Measurements from ENCODE around the gene PAIP1. TPM values are rescaled to one million over a fixed set of nuclear protein-coding genes. Genes with fewer than 3 reads are reported as not detected.
"Not testable (repeated sequence)": the region's sequence is repeated elsewhere in the genome, so short reads cannot be mapped to it uniquely, and the experiment has no call there.

The PAIP1 gene
- total and polyA plus RNA-seq, 7 donors: 99.6 to 202 (median 141) TPM

- Histone ChIP-seq H3K36me3 (ENCODE audit: insufficient read depth in 1 of 2, low read depth in 1 of 2) (peaks cover 0 to 25% of the 10 kb centered on the region in 2 donors), H3K9me3 (no peaks in the 10 kb centered on the region), H3K27ac (no peak overlapping the region), H3K4me3 (no peak overlapping the region), H3K4me1 (peaks cover 4% of the 10 kb centered on the region), H3K27me3 (ENCODE audit: insufficient read depth in 3 of 3, low read length in 2 of 3) (no peaks in the 10 kb centered on the region)
- ATAC-seq (no peak), DNase-seq (no peak)
- 76 to 84% (median 79%) methylated on average over 4 of the region's 4 CpGs for WGBS, 3 donors
- TF ChIP-seq CTCF (IDR thresholded peaks at IDR 0.05): no peak
- intact Hi-C loops (cut with DNase I): no loop called here
Observed at GRCh38 chr5:43582082-43583005, 25.5 kb upstream of the PAIP1 start.

DNA sequence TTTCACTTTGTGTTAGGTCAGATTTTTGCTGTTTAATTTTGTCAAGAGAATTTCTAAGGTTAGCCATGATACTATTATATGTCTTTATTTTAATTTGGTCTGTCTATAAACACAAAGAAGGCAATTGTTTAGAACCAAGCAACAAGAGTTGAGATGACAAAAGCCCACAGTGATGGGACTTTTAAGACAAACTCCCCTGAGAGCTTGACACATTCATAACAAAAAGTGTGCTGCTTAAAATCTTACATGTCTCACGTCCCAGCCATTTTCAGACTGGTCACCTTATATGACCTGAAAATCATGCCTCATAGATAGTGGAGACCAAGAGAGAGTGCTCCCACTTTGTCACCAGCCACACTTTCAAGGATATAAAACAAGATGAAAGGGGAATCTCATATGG is 24.5 kb upstream of the PAIP1 start:
- Histone ChIP-seq H3K36me3 (ENCODE audit: insufficient read depth in 1 of 2, low read depth in 1 of 2) (peaks cover 0 to 25% of the 10 kb centered on the region in 2 donors), H3K9me3 (no peaks in the 10 kb centered on the region), H3K4me3 (no peak overlapping the region), H3K27ac (no peak overlapping the region), H3K27me3 (ENCODE audit: insufficient read depth in 3 of 3, low read length in 2 of 3) (no peaks in the 10 kb centered on the region), H3K4me1 (peaks cover 4% of the 10 kb centered on the region)
- WGBS, 3 donors: 65 to 91% (median 72%) methylated on average over 1 of the region's 1 CpG
- intact Hi-C loops (cut with DNase I): no loop called here
- no peak for DNase-seq
- no peak for ATAC-seq
- TF ChIP-seq CTCF (IDR thresholded peaks at IDR 0.05): no peak

- DNase-seq; H3K27ac ChIP-seq; H3K27me3 ChIP-seq (ENCODE audit: insufficient read depth in 3 of 3, low read length in 2 of 3); intact Hi-C loops (cut with DNase I); H3K4me1 ChIP-seq; H3K9me3 ChIP-seq; H3K4me3 ChIP-seq; ATAC-seq: not testable (repeated sequence)
- H3K36me3 ChIP-seq (ENCODE audit: insufficient read depth in 1 of 2, low read depth in 1 of 2): peaks cover 0 to 28% of the 10 kb centered on the region in 2 donors
- WGBS, 3 donors: 85 to 91% (median 88%) methylated on average over 10 of the region's 10 CpGs
Observed at GRCh38 chr5:43580402-43581210, 23.7 kb upstream of the PAIP1 start.

DNA sequence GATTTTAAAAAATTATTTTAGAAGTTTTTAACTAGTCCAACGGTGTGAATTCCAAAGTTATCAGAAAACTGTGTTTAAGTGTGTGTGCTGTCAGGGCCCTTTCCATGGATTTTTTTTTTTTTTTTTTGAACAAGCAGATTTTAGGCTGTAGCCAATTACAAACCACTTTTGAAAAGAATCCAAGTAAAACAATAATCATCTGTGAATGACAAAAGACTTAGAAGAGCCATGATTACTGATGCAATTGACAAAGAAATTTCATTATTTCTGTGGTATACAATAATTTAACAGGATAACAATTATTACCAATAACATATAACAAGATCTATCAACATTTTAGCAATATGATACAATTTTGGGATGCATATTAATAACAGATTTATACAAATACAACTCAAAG is 16.2 kb upstream of the PAIP1 start:
- Histone ChIP-seq H3K9me3 (no peaks in the 10 kb centered on the region), H3K27ac (peak overlapping the region; percentile 47), H3K4me1 (peaks cover 21% of the 10 kb centered on the region), H3K27me3 (ENCODE audit: insufficient read depth in 3 of 3, low read length in 2 of 3) (no peaks in the 10 kb centered on the region), H3K36me3 (ENCODE audit: insufficient read depth in 1 of 2, low read depth in 1 of 2) (peaks cover 0 to 15% of the 10 kb centered on the region in 2 donors), H3K4me3 (no peak overlapping the region)
- intact Hi-C loops (cut with DNase I): loop anchor here in 1 of 2 donors (5.0 kb wide), 1 partner anchor 34 kb away; no protein-coding TSS in a partner anchor
- 60 to 70% (median 62%) methylated on average over 1 of the region's 1 CpG for WGBS, 3 donors
- no peak for DNase-seq
- no peak for TF ChIP-seq CTCF (IDR thresholded peaks at IDR 0.05)
- no peak for ATAC-seq

DNA sequence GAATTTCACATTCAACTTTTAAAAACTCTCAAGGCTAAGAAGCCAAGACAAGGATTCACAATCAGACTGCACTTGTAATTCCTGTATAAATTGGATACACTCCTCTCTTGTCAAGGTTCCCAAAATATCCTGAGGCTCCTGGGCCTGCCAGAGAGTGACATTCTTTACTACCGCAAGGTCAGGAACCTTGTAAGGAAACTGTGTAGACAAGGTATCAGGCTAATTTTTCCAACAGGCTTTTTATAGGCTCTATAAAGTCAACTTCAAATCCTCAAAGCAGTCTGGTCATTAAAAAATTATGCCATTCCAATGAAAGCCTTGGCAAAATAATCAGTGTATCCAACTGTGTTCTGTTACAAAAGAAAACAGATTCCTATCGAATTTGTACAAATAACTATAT is 15.5 kb upstream of the PAIP1 start:
- H3K4me3 ChIP-seq: no peak overlapping the region
- H3K9me3 ChIP-seq: no peaks in the 10 kb centered on the region
- TF ChIP-seq CTCF (IDR thresholded peaks at IDR 0.05): no peak
- peaks cover 21% of the 10 kb centered on the region for H3K4me1 ChIP-seq
- 17 to 32% (median 25%) methylated on average over 2 of the region's 2 CpGs for WGBS, 3 donors
- ATAC-seq (peak; percentile 72 to 91 (median 88)), DNase-seq (no peak)
- peaks cover 0 to 15% of the 10 kb centered on the region in 2 donors for H3K36me3 ChIP-seq (ENCODE audit: insufficient read depth in 1 of 2, low read depth in 1 of 2)
- intact Hi-C loops (cut with DNase I): loop anchor here in 1 of 2 donors (5.0 kb wide), 1 partner anchor 35 kb away; no protein-coding TSS in a partner anchor
- peak overlapping the region; percentile 47 for H3K27ac ChIP-seq
- H3K27me3 ChIP-seq (ENCODE audit: insufficient read depth in 3 of 3, low read length in 2 of 3): no peaks in the 10 kb centered on the region

Data from psoas muscle (tissue), 8 donors.